Activated CD4-positive, alpha-beta T cell treated with anti-CD3 and anti-CD28 coated beads, Interleukin-2, Interleukin-6, amounts not matched to agents 100 ng/mL and 50 ng/mL, durations not matched to agents 16 hours and 8 hours (primary cell): ENCODE data around the gene RAET1E.
A peak's percentile ranks its signal among the peaks of the same experiment; 100 is the strongest.
"Not testable (repeated sequence)": the region's sequence is repeated elsewhere in the genome, so short reads cannot be mapped to it uniquely, and the experiment has no call there.

Experiments used
- DNase-seq: peaks from one replicate; pipeline ENCODE4 v3.0.0-alpha.2; 2020

The RAET1E gene

GRCh38 chr6:149888093-149888492 lies 9.8 kb downstream of the RAET1E start:
- DNase-seq: no peak

GRCh38 chr6:149887343-149887742 lies 10.6 kb downstream of the RAET1E start:
- no peak for DNase-seq

GRCh38 chr6:149885888-149886287 lies 12.0 kb downstream of the RAET1E start:
- no peak for DNase-seq

GRCh38 chr6:149884617-149885016 lies 13.3 kb downstream of the RAET1E start:
- no peak for DNase-seq

- DNase-seq: no peak
Observed at GRCh38 chr6:149884215-149884614, 13.7 kb downstream of the RAET1E start.

GRCh38 chr6:149881860-149882259 lies 16.1 kb downstream of the RAET1E start:
- DNase-seq: no peak

- no peak for DNase-seq
Observed at GRCh38 chr6:149881066-149881766, 16.7 kb downstream of the RAET1E start.

- DNase-seq: no peak
Observed at GRCh38 chr6:149877659-149878058, 20.3 kb downstream of the RAET1E start.

GRCh38 chr6:149876241-149876933 lies 21.5 kb downstream of the RAET1E start:
- no peak for DNase-seq

GRCh38 chr6:149872233-149872632 lies 25.7 kb downstream of the RAET1E start:
- DNase-seq: no peak

- no peak for DNase-seq
Observed at GRCh38 chr6:149871182-149871581, 26.7 kb downstream of the RAET1E start.

- DNase-seq: no peak
Observed at GRCh38 chr6:149869275-149869892, 28.5 kb downstream of the RAET1E start.

- DNase-seq: no peak
Observed at GRCh38 chr6:149867876-149868640, 29.9 kb downstream of the RAET1E start.

GRCh38 chr6:149864578-149865535 lies 33.1 kb downstream of the RAET1E start:
- DNase-seq: peak; percentile 59

GRCh38 chr6:149863698-149864577 lies 34.0 kb downstream of the RAET1E start, which contains the start of gene LRP11:
Gene LRP11 (minus strand): TSS chr6:149864359. CDS start chr6:149864020, 339 bp downstream.
- DNase-seq: peak; percentile 89

- peak; percentile 52 for DNase-seq
Observed at GRCh38 chr6:149862922-149863697, 34.8 kb downstream of the RAET1E start.

- DNase-seq: not testable (repeated sequence)
Observed at GRCh38 chr6:149862424-149862738, 35.5 kb downstream of the RAET1E start.

- no peak for DNase-seq
Observed at GRCh38 chr6:149861603-149862423, 36.1 kb downstream of the RAET1E start.
